ENCODE results near the gene PAFAH2. TPM values are rescaled to one million over a fixed set of nuclear protein-coding genes. Genes with fewer than 3 reads are reported as not detected.
"Not testable (repeated sequence)": the region's sequence is repeated elsewhere in the genome, so short reads cannot be mapped to it uniquely, and the experiment has no call there.

Gene PAFAH2
- total and polyA plus RNA-seq, 2 donors from 2014 or later: 21.0 to 23.5 TPM

- H3K27me3 ChIP-seq (ENCODE audit: control insufficient read depth, insufficient read depth, low read length): no peaks in the 10 kb centered on the region
- FAIRE-seq (no peak), DNase-seq (no peak)
- H3K27ac ChIP-seq (ENCODE audit: low read depth in 2 of 2, low read length in 2 of 2): no peak overlapping the region
- TF ChIP-seq, protein P1, sequence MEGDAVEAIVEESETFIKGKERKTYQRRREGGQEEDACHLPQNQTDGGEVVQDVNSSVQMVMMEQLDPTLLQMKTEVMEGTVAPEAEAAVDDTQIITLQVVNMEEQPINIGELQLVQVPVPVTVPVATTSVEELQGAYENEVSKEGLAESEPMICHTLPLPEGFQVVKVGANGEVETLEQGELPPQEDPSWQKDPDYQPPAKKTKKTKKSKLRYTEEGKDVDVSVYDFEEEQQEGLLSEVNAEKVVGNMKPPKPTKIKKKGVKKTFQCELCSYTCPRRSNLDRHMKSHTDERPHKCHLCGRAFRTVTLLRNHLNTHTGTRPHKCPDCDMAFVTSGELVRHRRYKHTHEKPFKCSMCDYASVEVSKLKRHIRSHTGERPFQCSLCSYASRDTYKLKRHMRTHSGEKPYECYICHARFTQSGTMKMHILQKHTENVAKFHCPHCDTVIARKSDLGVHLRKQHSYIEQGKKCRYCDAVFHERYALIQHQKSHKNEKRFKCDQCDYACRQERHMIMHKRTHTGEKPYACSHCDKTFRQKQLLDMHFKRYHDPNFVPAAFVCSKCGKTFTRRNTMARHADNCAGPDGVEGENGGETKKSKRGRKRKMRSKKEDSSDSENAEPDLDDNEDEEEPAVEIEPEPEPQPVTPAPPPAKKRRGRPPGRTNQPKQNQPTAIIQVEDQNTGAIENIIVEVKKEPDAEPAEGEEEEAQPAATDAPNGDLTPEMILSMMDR (IDR thresholded peaks at IDR 0.05; ENCODE audit: borderline replicate concordance, extremely low read depth, insufficient read depth): no peak
- no peaks in the 10 kb centered on the region for H3K4me1 ChIP-seq (ENCODE audit: control insufficient read depth in 2 of 3, insufficient read depth in 2 of 3, low read depth in 1 of 3, low read length in 3 of 3)
- H3K4me3 ChIP-seq (ENCODE audit: low read length in 3 of 3): no peak overlapping the region
- no peaks in the 10 kb centered on the region for H3K36me3 ChIP-seq (ENCODE audit: control insufficient read depth in 2 of 3, insufficient read depth in 3 of 3, low read length in 3 of 3)
- no peaks in the 10 kb centered on the region for H3K9me3 ChIP-seq (ENCODE audit: control insufficient read depth in 2 of 3, insufficient read depth in 1 of 3, low read length in 3 of 3)
- no peak overlapping the region for H3K9ac ChIP-seq (ENCODE audit: low read length in 3 of 3)
- intact Hi-C loops (cut with DNase I): no loop called here
Observed at GRCh38 chr1:25936947-25937346, 60.9 kb downstream of the PAFAH2 start.

- Histone ChIP-seq H3K27ac (ENCODE audit: low read depth in 2 of 2, low read length in 2 of 2) (no peak overlapping the region), H3K4me3 (ENCODE audit: low read length in 3 of 3) (no peak overlapping the region), H3K27me3 (ENCODE audit: control insufficient read depth, insufficient read depth, low read length) (no peaks in the 10 kb centered on the region), H3K9ac (ENCODE audit: low read length in 3 of 3) (no peak overlapping the region), H3K36me3 (ENCODE audit: control insufficient read depth in 2 of 3, insufficient read depth in 3 of 3, low read length in 3 of 3) (no peaks in the 10 kb centered on the region), H3K9me3 (ENCODE audit: control insufficient read depth in 2 of 3, insufficient read depth in 1 of 3, low read length in 3 of 3) (no peaks in the 10 kb centered on the region), H3K4me1 (ENCODE audit: control insufficient read depth in 2 of 3, insufficient read depth in 2 of 3, low read depth in 1 of 3, low read length in 3 of 3) (no peaks in the 10 kb centered on the region)
- DNase-seq (no peak), FAIRE-seq (no peak)
- TF ChIP-seq, protein P1 (IDR thresholded peaks at IDR 0.05; ENCODE audit: borderline replicate concordance, extremely low read depth, insufficient read depth): no peak
- intact Hi-C loops (cut with DNase I): no loop called here
Observed at GRCh38 chr1:25933479-25934365, 64.1 kb downstream of the PAFAH2 start.

GRCh38 chr1:25932811-25933400, 65.0 kb downstream of the PAFAH2 start:
- FAIRE-seq; H3K27ac ChIP-seq (ENCODE audit: low read depth in 2 of 2, low read length in 2 of 2); intact Hi-C loops (cut with DNase I); H3K36me3 ChIP-seq (ENCODE audit: control insufficient read depth in 2 of 3, insufficient read depth in 3 of 3, low read length in 3 of 3); H3K4me1 ChIP-seq (ENCODE audit: control insufficient read depth in 2 of 3, insufficient read depth in 2 of 3, low read depth in 1 of 3, low read length in 3 of 3); H3K9me3 ChIP-seq (ENCODE audit: control insufficient read depth in 2 of 3, insufficient read depth in 1 of 3, low read length in 3 of 3); DNase-seq; H3K4me3 ChIP-seq (ENCODE audit: low read length in 3 of 3); H3K27me3 ChIP-seq (ENCODE audit: control insufficient read depth, insufficient read depth, low read length); H3K9ac ChIP-seq (ENCODE audit: low read length in 3 of 3): not testable (repeated sequence)

DNA sequence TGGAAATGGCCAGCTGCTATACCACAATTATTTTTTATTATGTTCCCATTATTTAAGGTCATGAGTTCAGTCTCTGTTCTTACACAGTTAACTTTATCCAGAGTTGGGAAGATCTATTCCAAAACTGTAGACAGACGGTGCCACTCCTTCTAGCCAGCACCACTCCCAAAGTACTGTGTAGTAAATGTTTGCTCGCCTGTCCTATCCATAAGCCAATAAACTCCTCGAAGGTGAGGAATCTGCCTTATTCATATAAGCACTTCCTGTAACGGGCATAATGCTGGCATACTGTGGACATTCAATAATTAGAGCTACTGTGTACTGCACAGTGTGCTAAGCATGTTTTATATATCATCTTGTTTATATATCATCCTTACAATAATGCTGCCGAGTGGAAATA, 65.5 kb downstream of the PAFAH2 start:
- Histone ChIP-seq H3K27me3 (ENCODE audit: control insufficient read depth, insufficient read depth, low read length) (no peaks in the 10 kb centered on the region), H3K36me3 (ENCODE audit: control insufficient read depth in 2 of 3, insufficient read depth in 3 of 3, low read length in 3 of 3) (no peaks in the 10 kb centered on the region), H3K9ac (ENCODE audit: low read length in 3 of 3) (no peak overlapping the region), H3K27ac (ENCODE audit: low read depth in 2 of 2, low read length in 2 of 2) (no peak overlapping the region), H3K9me3 (ENCODE audit: control insufficient read depth in 2 of 3, insufficient read depth in 1 of 3, low read length in 3 of 3) (no peaks in the 10 kb centered on the region), H3K4me1 (ENCODE audit: control insufficient read depth in 2 of 3, insufficient read depth in 2 of 3, low read depth in 1 of 3, low read length in 3 of 3) (peaks cover 0 to 3% (median 0%) of the 10 kb centered on the region in 3 donors), H3K4me3 (ENCODE audit: low read length in 3 of 3) (no peak overlapping the region)
- TF ChIP-seq, protein P1 (IDR thresholded peaks at IDR 0.05; ENCODE audit: borderline replicate concordance, extremely low read depth, insufficient read depth): no peak
- DNase-seq: no peak
- intact Hi-C loops (cut with DNase I): no loop called here
- FAIRE-seq: no peak

Measured in kidney (tissue), 14 donors.